Osteoblast (primary cell): ENCODE measurements around the gene KCNT2. TPM values are rescaled to one million over a fixed set of nuclear protein-coding genes. Genes with fewer than 3 reads are reported as not detected.

Source experiments
- DNase-seq: peaks from one replicate; pipeline ENCODE4 v3.0.0; 2011; ENCODE audit warnings: low spot score, mixed read lengths; ENCODE audit not compliant: insufficient read length; ENCODE audit errors: missing footprints
- H2AFZ ChIP-seq: 2 replicates; pipeline ENCODE4 v1.6.0; 2011; ENCODE audit warnings: mild to moderate bottlenecking, low read length
- H3K27ac ChIP-seq: 2 replicates; pipeline ENCODE4 v1.5.1; 2011; ENCODE audit warnings: mild to moderate bottlenecking, low read depth, low read length, moderate library complexity
- H3K27me3 ChIP-seq: 2 replicates; pipeline ENCODE4 v1.6.0; 2012; ENCODE audit warnings: mild to moderate bottlenecking, control low read depth, inconsistent platforms, low read length, moderate library complexity; ENCODE audit not compliant: insufficient read depth
- H3K36me3 ChIP-seq: 2 replicates; pipeline ENCODE4 v1.5.1; 2011; ENCODE audit warnings: mild to moderate bottlenecking, low read length, control low read depth, moderate library complexity; ENCODE audit not compliant: insufficient read depth
- H3K4me1 ChIP-seq: 2 replicates; pipeline ENCODE4 v1.5.1; 2011; ENCODE audit warnings: mild to moderate bottlenecking, low read length, control low read depth, moderate library complexity; ENCODE audit not compliant: insufficient read depth
- H3K4me2 ChIP-seq: 2 replicates; pipeline ENCODE4 v1.6.0; 2011; ENCODE audit warnings: mild to moderate bottlenecking, low read length; ENCODE audit not compliant: insufficient read depth
- H3K4me3 ChIP-seq: fragments of 200-600 bp; sonication (generic); 3 replicates; pipeline ENCODE4 v1.5.1; 2012; ENCODE audit warnings: mild to moderate bottlenecking, low read length, inconsistent platforms; ENCODE audit not compliant: insufficient read depth
- H3K79me2 ChIP-seq: 2 replicates; pipeline ENCODE4 v1.6.0; 2012; ENCODE audit warnings: mild to moderate bottlenecking, low read length, control low read depth, inconsistent platforms; ENCODE audit not compliant: insufficient read depth
- H3K9me3 ChIP-seq: 2 replicates; pipeline ENCODE4 v1.5.1; 2011; ENCODE audit warnings: low read depth, low read length, control low read depth
- H4K20me1 ChIP-seq: 2 replicates; pipeline ENCODE4 v1.6.0; 2012; ENCODE audit warnings: mild to moderate bottlenecking, low read length, control low read depth; ENCODE audit not compliant: insufficient read depth
- total RNA-seq: library from RNA; depleted of rRNA; stranded (reverse); fragments of >200 nt; gene quantifications from 2 replicates; pipeline ENCODE4 v1.2.3, GENCODE V29; 2012
- TF ChIP-seq, protein P1 (sequence below): IDR thresholded peaks from 2 replicates; pipeline ENCODE4 v1.5.1; 2011; ENCODE audit warnings: mild to moderate bottlenecking, low read depth, low read length, moderate library complexity; ENCODE audit errors: extremely low read depth

The KCNT2 gene
- total RNA-seq, 1 donor: 10.5 TPM

DNA sequence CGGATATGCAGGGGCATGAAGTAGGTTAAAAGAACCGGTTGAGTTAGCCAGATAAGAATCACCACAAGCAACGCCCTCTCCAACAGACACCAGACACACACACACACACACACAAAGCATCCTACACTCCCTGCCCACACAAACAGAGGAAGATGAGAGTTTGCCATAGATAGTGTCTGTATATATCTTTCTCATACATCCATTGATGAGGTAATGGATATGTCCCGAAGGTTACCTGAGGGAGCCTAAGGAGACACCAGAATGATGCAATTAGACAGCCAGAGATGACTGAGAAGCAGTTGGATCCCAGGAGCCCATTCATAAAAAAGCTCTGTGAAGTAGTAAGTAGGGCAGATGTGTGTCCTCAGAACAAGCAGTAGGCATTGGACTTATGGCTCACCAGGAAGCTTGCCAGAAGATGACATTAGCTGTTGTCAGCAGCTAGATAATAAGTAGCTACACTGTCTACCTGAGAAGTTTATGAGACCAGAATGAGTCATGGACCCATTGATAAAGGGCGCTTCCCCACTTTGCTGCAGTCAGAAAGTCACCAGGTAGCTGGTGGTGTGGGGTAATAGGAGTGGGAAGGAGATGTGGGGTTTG is 247.0 kb downstream of the KCNT2 start:
- H4K20me1 ChIP-seq: no peaks in the 10 kb centered on the region
- H3K27me3 ChIP-seq: no peaks in the 10 kb centered on the region
- no peak overlapping the region for H3K4me3 ChIP-seq
- no peaks in the 10 kb centered on the region for H3K4me1 ChIP-seq
- no peak overlapping the region for H3K27ac ChIP-seq
- no peaks in the 10 kb centered on the region for H3K36me3 ChIP-seq
- DNase-seq: no peak
- H3K9me3 ChIP-seq: no peaks in the 10 kb centered on the region
- H2AFZ ChIP-seq: no peak overlapping the region
- TF ChIP-seq, protein P1, sequence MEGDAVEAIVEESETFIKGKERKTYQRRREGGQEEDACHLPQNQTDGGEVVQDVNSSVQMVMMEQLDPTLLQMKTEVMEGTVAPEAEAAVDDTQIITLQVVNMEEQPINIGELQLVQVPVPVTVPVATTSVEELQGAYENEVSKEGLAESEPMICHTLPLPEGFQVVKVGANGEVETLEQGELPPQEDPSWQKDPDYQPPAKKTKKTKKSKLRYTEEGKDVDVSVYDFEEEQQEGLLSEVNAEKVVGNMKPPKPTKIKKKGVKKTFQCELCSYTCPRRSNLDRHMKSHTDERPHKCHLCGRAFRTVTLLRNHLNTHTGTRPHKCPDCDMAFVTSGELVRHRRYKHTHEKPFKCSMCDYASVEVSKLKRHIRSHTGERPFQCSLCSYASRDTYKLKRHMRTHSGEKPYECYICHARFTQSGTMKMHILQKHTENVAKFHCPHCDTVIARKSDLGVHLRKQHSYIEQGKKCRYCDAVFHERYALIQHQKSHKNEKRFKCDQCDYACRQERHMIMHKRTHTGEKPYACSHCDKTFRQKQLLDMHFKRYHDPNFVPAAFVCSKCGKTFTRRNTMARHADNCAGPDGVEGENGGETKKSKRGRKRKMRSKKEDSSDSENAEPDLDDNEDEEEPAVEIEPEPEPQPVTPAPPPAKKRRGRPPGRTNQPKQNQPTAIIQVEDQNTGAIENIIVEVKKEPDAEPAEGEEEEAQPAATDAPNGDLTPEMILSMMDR: no peak
- H3K79me2 ChIP-seq: no peaks in the 10 kb centered on the region
- H3K4me2 ChIP-seq: no peak overlapping the region

DNA sequence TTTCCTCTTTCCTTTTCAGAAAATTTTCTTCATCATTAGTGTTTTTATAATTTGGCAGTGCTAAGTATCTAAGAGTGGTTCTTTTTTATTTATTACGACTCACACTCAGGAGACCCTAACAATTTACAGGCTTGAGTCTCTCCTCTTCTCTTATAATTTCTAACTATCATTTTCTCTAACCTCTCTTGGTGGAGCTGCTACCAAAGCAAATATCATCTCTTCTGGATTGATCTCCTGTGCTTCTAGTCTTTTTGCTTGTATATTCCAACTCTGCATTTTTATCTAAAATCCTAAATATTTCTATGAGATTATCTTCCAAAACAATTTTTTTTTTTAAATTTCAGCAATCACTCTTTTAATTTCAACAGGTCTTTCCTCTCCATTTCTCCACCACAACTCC is 250.3 kb downstream of the KCNT2 start:
- H3K36me3 ChIP-seq: no peaks in the 10 kb centered on the region
- no peaks in the 10 kb centered on the region for H3K79me2 ChIP-seq
- no peak overlapping the region for H2AFZ ChIP-seq
- H3K9me3 ChIP-seq: no peaks in the 10 kb centered on the region
- H3K4me2 ChIP-seq: no peak overlapping the region
- H3K27me3 ChIP-seq: no peaks in the 10 kb centered on the region
- DNase-seq: no peak
- no peak overlapping the region for H3K27ac ChIP-seq
- TF ChIP-seq, protein P1: no peak
- H3K4me1 ChIP-seq: no peaks in the 10 kb centered on the region
- H4K20me1 ChIP-seq: no peaks in the 10 kb centered on the region
- H3K4me3 ChIP-seq: no peak overlapping the region

DNA sequence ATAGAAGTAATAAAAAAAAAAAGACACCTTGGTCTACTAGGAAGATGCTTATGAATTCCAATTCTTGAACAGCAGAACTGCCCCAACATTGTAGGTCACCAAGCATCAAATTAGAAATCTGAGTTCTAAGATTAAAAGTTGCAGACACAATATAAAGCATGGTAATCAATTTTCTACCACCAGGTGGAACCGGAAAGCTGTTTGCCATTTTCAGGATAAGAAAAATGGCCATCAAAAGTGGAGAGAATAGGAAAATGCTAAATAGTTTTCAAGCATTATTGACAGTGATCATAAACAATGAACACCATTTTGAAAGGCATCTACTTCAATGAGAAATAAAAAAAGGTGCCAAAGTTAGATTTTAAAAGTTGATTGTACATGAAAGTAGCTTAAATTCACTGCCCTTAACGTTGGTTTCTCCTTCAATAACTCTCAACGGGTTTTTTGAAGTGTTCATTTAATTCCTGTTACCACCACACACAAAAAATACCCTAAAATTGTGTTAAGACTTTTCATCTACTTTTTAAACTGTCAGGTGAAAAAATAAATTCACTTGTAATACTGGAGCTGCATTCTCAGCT is 252.9 kb downstream of the KCNT2 start:
- no peaks in the 10 kb centered on the region for H4K20me1 ChIP-seq
- H2AFZ ChIP-seq: peak overlapping the region; percentile 24
- H3K4me2 ChIP-seq: peak overlapping the region; percentile 17
- H3K27ac ChIP-seq: no peak overlapping the region
- no peaks in the 10 kb centered on the region for H3K9me3 ChIP-seq
- no peaks in the 10 kb centered on the region for H3K4me1 ChIP-seq
- no peaks in the 10 kb centered on the region for H3K36me3 ChIP-seq
- no peak overlapping the region for H3K4me3 ChIP-seq
- H3K27me3 ChIP-seq: no peaks in the 10 kb centered on the region
- H3K79me2 ChIP-seq: no peaks in the 10 kb centered on the region
- no peak for DNase-seq
- TF ChIP-seq, protein P1: peak; percentile 55

DNA sequence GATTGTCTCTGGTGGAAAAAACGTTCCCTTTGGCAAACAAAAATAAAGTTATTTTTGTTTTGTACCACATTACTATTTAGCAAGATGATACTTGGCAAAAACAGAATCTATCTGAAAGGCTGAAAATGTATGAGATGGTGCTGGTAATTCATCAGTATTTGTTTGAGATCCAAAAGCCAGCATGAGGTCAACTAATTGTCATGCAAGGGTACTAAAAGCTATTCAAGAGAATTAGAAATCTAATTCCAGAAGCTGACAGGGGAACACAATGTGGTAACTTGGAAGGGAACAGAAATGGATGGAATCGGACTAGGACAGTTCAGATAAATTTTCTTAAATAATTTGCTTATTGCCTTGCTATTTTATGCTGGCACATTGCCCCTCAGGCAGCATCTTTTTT is 263.8 kb downstream of the KCNT2 start:
- Histone ChIP-seq H3K27ac (no peak overlapping the region), H3K4me1 (no peaks in the 10 kb centered on the region), H3K9me3 (no peaks in the 10 kb centered on the region), H2AFZ (no peak overlapping the region), H3K4me3 (no peak overlapping the region), H3K79me2 (no peaks in the 10 kb centered on the region), H3K27me3 (no peaks in the 10 kb centered on the region), H3K4me2 (no peak overlapping the region), H4K20me1 (no peaks in the 10 kb centered on the region), H3K36me3 (no peaks in the 10 kb centered on the region)
- TF ChIP-seq, protein P1: no peak
- no peak for DNase-seq
